Activated CD4-positive, alpha-beta T cell treated with anti-CD3 and anti-CD28 coated beads for 4 hours (primary cell): ENCODE measurements around the gene ELAVL4.

ENCODE experiments used
- DNase-seq, 2 donors: peaks; one replicate each; pipeline ENCODE4 v3.0.0-alpha.2; 2020

ELAVL4 gene

DNA sequence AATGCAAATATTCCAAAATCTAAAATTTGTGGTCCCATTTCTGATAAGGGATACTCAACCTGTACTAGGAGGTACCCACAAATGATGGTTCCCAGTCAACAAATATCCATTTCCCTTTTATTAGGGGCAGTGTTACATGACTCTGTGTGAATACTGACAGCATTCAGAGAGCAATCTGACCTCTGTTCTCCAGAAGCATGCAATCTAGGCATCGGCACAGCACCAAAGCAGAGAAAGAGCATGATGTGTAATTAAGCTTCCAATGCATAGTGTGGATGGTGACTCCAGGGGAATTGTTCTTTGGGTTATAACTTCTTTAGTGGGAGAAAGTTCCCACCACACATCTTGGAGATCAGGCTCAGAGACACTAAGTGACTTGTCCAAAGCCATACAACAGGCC, 71.6 kb downstream of the ELAVL4 start:
- DNase-seq = no peak

DNA sequence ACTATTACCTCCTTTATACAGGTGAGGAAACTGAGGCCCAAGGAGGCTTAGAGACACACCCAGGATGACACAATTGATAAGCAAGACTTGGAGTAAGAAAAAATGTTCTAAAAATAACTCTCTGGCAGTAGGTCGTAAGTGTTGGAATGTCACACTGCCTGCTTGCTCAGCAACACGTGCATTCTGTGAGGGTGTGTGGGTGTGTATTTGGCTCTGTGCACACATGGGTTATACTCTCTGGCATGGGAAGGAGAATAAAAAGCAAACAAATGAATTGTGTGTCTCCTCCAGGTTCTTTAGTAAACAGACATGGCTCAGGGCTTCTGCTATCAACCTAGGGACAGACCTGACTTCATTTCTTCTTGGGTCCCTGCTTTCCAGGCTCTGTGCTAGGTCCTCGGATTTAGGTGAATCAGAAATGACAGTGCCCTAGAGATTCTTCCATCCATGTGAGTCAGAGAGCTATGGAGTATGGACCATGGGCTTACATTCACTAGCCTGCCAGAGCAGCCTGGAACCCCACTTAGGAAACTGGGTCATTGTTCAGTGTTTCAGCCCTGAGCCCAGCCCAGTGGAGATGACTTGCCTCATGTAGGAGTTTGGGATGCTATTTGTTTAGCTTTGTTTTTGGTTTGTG, 72.4 kb downstream of the ELAVL4 start:
- DNase-seq = no peak

DNA sequence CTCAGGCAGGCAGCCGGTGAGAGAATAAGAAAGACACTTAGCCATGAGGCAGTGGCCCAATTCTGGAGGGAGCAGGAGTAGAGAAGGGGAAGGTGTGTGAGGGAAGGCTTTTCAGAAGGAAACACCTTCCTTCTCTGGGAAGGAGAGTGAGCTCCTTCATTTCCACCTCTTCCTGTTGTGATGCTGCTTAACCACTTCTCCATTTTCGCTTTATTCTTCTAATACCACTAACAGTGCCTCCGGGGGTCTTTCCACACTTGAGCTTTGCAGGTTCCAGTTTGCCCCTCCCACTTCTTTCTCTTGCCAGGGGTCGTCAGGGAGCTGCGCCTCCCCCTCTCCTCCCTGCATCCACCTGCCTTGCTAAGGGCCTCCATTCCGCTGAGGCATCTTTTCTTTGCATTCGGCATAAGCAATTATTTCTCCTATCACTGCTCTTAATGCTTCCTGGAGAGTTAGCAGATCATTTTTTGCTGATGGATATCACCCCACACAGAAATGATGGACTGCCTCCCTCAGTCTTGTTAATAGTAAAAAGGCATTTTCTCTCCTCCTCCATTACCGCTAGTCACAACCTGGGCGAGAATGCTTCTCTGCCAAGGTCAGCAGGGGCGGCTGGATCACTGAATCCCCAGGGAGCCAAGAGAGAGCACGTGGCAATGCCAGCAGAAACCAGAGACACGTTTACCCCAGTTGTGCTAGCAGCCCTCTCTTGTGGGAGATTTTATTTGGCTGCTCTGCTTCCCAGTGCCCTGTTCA, 74.8 kb downstream of the ELAVL4 start:
- no peak for DNase-seq

- no peak for DNase-seq
Measured at GRCh38 chr1:50189369-50189768, 80.6 kb downstream of the ELAVL4 start.

GRCh38 chr1:50193002-50193401, 84.3 kb downstream of the ELAVL4 start:
- no peak for DNase-seq

DNA sequence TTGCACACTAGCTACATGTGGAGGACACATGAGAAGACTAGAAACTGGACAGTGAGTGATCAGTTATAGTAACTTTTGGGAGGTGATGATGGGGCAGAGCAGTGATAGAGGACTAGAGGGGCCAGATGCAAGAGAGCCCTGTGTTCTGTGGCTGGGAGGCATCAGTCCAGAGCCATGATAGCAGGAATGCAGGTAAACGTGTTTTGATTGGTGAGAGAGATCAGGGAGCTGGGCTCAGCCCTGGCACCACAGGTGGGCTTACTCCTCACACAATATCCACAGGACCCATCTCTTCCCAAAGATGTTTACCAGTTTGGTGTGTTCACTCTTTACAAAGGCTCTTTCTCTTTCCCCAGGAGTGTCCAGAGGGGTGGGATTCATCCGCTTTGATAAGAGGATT, 86.5 kb downstream of the ELAVL4 start:
- no peak for DNase-seq

DNA sequence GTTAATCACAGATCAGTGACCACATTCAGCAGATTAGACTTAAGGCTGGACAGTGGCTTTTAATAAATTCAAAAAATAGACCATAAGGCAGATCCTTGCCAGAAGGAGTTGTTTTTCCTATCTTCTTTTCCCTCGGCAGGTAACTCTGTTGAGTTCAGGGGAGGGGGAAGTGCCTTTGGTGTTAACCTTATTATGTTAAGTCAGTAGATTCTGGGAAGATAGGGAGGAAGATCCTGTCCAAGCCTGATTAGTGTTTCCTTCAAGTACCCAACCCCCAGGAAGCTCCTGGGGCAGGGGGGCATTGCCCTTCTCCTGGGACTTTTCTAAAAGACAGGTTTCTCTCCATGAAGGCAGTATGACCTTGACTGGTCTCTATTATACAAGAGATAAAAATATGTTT, 87.4 kb downstream of the ELAVL4 start:
- DNase-seq = no peak

- no peak for DNase-seq
Measured at GRCh38 chr1:50197216-50197615, 88.5 kb downstream of the ELAVL4 start.

- DNase-seq = no peak
Measured at GRCh38 chr1:50208315-50208714, 99.6 kb downstream of the ELAVL4 start.

- no peak for DNase-seq
Measured at GRCh38 chr1:50208756-50209155, 100.0 kb downstream of the ELAVL4 start.

DNA sequence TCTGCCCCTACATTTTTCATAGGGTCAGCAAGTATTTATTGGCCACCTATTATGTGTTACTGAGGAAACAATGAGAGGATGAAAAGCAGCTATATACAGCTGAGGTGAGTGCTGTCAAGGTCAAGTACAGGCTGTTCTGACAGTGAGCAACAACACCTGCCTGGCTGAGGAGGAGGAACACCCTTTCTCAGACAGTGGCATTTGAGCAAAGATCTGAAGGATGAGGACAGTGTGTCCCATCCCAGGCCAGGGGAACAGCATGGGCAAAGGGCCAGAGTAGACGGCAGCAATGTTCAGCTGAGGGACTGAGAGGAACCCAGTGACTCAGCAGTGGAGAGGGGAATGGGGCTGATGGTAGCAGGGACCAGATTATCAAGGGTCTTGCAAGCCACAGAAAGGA, 101.0 kb downstream of the ELAVL4 start:
- DNase-seq = no peak

DNA sequence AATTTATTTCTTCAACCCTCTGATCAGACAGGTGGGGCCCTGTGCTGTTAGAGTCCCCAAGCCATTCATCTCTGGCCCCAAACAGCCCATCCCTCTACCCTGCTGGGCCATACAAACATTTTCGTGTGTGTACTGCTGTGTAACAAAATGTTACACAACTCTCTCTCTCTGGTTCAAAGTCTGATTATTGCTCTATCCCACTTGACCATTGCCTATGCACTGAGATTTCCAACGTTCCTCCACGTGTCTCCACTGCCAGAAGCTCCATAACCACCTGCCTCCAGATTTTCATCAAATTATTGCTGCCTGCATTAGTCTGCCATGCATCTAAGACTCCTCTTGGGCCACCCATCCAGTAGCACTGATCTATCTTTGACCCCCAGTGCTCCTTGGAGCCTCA, 104.8 kb downstream of the ELAVL4 start:
- no peak for DNase-seq

GRCh38 chr1:50214717-50215116, 106.0 kb downstream of the ELAVL4 start:
- no peak for DNase-seq

DNA sequence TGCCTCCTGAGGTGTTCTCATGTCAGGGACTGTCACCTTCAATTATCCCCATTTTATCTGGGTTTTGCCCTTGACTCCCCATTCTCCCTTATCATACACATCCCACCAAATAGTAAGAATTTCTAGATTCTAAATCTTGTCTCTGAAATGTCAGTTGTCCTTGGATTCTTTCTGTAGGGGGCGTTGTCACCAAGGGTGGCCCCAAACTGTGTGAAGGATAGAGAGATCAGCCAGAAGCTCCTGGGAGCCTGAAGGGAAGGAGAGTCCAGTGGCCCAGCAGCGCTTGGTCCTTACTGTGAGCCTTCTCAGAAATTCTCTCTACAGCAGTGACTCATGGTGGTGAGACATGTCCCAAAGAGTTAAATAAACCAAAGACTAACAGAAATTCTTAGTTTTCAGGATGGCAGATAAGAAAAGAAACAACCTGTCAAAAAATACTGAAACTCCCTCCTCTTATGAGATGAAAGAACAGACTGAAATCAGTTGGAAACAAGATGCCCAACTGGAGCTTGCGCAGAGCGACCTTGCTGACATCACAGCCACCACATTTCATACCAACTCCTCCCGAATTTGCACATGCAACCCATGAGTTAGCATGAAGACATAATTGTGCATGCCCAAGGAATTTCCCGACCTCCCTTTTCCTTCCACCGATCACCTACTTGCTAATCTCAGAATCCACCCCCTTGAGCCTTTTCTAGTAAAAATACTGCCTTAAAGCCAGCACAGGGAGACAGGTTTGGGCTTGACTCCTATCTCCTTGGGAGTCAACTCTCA, 109.8 kb downstream of the ELAVL4 start:
- DNase-seq = no peak

GRCh38 chr1:50228871-50229384, 120.2 kb downstream of the ELAVL4 start:
- no peak for DNase-seq

DNA sequence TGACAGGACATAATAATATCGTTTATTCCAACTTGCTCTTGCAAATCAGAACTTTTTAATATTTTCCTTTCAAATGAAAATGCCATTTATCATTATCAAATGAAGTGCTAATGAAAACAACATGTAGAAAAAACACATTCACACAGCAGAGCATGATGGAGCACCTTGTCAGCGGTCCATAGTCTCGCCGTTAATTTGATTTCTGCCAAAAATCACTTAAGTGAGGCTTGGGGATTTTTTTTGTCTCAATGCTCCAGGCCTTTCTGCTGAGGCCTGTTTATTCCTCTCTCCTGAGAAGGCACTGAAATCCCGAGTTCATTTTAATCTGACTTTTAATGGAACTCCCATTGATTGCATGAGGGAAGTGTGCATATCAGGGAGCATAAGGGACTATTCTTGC, 122.5 kb downstream of the ELAVL4 start:
- no peak for DNase-seq

- no peak for DNase-seq
Measured at GRCh38 chr1:50232336-50232735, 123.6 kb downstream of the ELAVL4 start.

GRCh38 chr1:50236656-50237055, 127.9 kb downstream of the ELAVL4 start:
- DNase-seq = no peak

GRCh38 chr1:50237056-50237455, 128.3 kb downstream of the ELAVL4 start:
- DNase-seq = no peak

GRCh38 chr1:50243939-50244338, 135.2 kb downstream of the ELAVL4 start:
- no peak for DNase-seq

DNA sequence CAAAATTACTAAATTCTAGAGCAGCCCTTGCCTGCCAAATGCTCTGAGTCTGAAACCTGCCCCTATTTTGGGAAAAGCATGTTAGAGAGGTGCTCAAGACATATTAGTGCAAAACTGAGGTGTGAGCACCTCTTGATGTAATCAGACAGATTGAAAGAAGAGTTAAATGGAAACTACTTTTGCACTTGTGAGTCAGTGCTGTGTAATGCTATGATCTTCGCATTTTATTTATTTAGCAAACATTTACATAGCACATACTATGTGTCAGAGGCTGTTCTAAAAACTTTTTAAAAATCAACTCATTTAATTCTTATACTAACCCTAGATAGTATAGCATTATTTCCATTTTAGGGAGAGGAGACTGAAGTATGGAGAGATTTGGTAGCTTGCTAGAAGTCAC, 138.1 kb downstream of the ELAVL4 start:
- no peak for DNase-seq

GRCh38 chr1:50251702-50252101, 143.0 kb downstream of the ELAVL4 start:
- DNase-seq = no peak

DNA sequence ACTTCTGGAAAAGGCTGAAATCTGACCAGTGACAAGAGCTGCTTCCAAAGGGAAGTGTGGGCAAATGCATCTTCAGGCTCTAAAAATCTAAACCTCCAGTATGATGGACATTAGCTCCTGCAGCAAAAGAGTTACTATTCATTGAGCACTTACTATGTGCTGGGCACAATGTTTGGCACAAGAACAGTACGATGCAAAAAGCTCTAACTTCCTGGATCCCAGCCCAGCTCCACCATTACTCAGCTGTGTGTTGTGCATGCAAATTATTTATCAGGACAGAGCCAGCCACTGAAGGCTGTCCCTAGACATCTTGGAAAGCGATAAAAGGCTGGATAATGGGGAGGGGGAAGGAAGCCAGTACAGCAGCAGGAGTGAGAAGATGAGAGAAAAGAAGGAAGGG, 143.5 kb downstream of the ELAVL4 start:
- no peak for DNase-seq
